ENCODE results near the gene TSC22D4.

TSC22D4 gene

GRCh38 chr7:100492738-100493475 is 13.9 kb upstream of the TSC22D4 start:
- DNase-seq (ENCODE audit: low read depth), result no peak

- DNase-seq (ENCODE audit: low read depth), result no peak
Observed at GRCh38 chr7:100491192-100491578, 12.2 kb upstream of the TSC22D4 start.

GRCh38 chr7:100490483-100491191 is 11.6 kb upstream of the TSC22D4 start:
- no peak for DNase-seq (ENCODE audit: low read depth)

- DNase-seq (ENCODE audit: low read depth), result no peak
Observed at GRCh38 chr7:100489824-100490223, 10.8 kb upstream of the TSC22D4 start.

- no peak for DNase-seq (ENCODE audit: low read depth)
Observed at GRCh38 chr7:100489121-100489520, 10.1 kb upstream of the TSC22D4 start.

DNA sequence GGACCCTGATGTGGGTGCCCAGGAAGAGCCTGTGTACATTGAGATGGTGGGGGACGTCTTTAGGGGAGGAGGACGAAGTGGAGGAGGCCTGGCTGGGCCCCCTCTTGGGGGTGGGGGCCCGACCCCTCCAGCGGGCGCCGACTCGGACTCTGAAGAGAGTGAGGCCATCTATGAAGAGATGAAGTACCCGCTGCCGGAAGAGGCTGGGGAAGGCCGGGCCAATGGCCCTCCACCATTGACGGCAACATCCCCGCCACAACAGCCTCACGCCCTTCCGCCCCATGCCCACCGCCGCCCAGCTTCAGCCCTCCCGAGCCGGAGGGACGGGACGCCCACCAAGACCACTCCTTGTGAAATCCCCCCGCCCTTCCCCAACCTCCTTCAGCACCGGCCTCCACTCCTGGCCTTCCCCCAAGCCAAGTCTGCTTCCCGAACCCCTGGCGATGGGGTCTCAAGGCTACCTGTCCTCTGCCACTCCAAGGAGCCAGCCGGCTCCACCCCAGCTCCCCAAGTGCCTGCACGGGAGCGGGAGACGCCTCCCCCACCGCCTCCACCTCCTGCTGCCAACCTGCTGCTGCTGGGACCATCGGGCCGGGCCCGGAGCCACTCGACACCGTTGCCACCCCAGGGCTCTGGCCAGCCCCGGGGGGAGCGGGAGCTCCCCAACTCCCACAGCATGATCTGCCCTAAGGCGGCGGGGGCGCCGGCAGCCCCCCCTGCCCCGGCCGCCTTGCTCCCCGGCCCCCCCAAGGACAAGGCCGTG is 9.5 kb upstream of the TSC22D4 start:
- no peak for DNase-seq (ENCODE audit: low read depth)

GRCh38 chr7:100486753-100487446 is 7.9 kb upstream of the TSC22D4 start:
- no peak for DNase-seq (ENCODE audit: low read depth)

DNA sequence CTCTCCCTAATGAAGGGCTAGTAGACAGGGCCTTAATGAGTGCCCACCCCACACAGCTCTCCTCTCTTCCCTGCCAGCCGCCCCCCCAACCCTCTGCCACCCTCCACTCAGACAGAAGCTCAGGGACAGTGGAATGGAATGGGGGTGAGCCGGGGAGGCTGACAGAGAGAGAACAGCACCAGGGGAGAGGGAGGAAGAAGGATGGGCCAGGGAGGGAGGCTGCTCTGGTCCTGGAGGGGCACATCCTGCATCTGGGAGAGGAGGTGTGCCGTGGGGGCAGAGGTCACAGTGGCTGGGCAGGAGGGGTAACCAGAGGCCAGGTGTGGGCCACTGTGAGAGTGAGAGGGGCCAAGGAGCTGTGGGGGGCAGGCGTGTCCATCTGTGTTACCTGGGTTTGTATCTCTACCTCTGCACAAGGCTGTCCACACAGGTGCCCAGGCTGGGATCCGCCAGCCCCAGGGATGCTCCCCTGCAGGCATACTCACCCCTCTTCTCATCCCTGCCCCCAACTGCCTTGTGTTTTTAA is 7.2 kb upstream of the TSC22D4 start:
- no peak for DNase-seq (ENCODE audit: low read depth)

DNA sequence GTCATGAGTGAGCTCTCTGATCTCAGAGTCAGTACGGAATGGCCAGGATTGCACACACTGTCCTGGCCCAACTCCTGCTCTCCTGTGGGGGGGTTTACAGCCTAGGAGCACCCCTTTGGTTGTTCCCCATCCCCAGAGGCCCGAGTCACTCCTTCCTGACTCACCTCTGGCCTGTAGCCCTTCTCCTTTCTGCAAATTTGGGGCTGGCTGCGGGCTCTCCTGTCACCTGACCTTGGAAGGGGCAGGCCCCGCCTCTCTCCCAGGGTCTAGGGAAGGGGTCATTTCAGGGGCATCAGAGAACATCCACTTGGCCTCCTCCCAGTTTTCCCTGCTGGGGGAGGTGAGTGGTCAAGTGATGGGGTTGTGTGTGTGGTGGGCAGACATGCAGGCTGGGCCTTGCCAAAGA is 6.5 kb upstream of the TSC22D4 start:
- no peak for DNase-seq (ENCODE audit: low read depth)

- DNase-seq (ENCODE audit: low read depth), result no peak
Observed at GRCh38 chr7:100484673-100485045, 5.6 kb upstream of the TSC22D4 start.

DNA sequence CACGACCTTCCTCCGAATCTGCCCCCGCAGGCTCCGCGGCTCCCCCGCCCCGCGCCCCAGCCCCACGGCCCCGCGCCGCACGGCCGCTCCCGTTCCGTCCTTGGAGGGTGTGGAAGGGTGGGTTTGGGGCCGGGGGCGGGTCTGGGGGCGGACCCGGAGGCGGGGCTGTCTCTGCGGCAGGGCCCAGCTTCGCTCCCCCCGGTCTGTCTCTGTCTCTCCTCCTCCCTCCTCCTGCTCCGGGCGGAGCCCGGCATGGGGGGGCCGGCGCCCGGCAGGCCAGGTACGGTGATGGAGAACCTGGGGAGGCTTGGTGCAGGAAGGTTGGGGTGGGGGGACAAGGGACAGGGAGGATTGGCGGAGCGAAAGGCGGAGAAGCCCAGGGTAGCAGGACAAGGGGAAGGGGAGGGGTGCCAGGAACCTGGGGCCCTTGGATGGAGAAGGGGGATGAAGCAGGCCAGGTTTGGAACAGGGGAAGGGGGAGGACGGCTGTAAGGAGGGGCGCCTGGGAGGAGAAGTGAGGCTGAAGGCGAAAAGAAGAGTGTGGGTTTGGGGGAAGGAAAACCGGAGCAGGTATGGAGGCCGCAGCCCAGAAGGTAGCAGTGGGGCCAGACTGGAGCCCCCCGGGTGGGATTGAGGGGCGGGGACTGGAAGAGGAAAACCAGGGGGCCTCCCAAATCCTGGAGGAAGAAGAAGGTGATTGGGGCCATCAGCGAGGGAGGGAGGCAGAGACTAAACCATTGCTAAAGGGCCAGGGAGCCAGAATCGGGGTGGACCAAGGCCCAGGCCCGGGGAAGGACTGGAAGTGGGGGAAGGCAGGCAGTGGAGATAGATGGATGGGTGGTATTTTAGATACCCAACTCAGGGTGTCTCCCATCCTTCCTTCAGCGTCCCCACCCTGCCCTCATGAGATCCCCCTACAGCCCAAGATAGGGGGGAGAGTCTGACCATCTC is 5.0 kb upstream of the TSC22D4 start, which contains the start of gene NYAP1:
TSS of gene NYAP1 (plus strand) at position 206 of the 951 bp plus-strand sequence. CDS start 1,385 bp downstream, outside the sequence.
- DNase-seq (ENCODE audit: low read depth), result no peak

DNA sequence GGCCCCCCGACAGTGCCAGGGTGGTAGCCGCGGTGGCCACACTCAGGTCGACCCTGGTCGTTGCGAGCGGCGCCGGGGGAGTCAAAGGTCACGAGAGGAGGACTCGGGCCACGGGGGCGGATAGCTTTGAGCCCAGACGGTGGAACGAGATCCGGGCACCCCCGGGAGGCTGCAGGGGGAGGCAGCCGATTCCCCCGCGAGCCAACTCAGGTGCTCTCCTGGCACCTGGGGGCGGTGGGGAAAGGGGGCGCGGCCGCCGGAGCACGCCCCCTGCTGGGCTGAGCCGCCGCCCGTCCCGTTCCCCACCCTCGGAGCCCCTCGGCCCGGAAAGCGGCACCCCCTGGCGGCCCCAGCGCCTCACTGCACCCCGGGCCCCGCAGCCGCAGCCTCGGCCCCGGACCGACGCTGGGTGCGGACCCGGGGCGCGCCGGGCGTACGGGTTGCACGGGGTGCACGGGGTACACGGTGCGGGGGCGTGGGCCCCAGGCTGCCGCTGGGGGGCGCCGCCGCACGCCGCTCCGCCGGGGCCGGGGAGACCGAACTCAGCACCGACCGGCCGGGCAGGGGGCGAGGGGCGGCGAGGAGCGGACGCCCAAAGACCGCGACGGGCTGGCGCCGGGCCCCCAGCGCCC is 4.2 kb upstream of the TSC22D4 start:
- DNase-seq (ENCODE audit: low read depth), result peak; percentile 77

DNA sequence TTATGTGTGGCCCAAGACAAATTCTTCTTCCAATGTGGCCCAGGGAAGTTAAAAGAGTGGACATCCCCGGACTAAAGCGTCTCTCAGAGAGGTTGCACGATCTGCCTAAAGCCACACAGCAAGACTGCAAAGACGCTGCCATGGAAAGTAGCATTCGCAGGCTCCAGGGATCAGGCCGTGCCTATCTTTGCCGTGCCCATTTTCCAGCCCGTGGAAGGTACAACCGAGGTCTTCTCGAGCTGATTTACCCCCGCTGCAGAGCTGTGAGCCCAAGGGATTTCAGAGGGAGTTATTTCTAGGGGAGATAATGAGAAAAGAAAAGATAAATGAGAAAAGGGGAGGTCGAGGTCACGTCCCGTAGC is 3.7 kb upstream of the TSC22D4 start:
- no peak for DNase-seq (ENCODE audit: low read depth)

- DNase-seq (ENCODE audit: low read depth), result no peak
Observed at GRCh38 chr7:100481466-100481865, 2.5 kb upstream of the TSC22D4 start.

DNA sequence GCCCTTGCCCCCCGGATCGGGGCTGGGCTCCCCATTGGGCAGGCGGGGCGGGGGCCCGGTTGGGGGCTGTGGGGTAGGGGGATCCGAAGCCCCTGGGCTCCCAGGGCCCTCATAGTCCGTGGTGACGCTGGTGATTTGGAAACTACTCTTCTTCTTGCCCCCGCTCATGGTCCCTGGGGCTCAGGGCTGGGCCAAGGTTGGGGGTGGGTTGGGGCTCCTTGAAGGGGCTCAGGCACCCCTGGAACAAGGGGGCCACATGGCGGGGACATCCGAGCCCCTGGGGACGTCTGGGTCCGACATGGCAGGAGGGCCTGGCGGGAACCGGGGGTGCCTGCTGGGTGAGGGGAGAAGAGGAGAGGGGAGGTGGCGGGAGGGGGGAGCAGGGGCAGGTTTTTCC is 1.1 kb downstream of the TSC22D4 start:
- no peak for DNase-seq (ENCODE audit: low read depth)

GRCh38 chr7:100476903-100477870 is 1.8 kb downstream of the TSC22D4 start:
- DNase-seq (ENCODE audit: low read depth), result no peak

GRCh38 chr7:100476101-100476780 is 2.8 kb downstream of the TSC22D4 start:
- DNase-seq (ENCODE audit: low read depth), result no peak

DNA sequence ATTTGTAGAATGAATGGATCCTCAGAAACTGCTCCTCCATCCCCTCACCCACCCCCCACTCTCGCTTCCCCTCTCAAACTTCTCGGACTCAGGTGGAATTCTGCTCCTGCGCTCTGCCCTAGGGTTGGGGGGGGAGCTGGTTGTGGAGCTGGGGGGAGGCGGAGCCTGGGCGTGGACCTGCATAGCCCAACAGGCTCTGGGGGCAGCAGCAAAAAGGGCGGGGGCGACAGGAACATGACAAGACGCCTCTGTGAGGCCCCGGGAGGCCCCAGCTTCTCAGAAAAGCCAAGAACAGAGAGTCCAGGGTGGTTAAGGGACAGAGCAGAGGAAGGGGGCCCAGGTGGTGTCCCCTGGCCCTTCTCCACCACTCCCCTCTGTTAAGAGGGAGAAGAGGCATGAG is 3.5 kb downstream of the TSC22D4 start:
- no peak for DNase-seq (ENCODE audit: low read depth)

Data from stimulated activated CD8-positive, alpha-beta memory T cell treated with anti-CD3 and anti-CD28 coated beads, Interleukin-4, amount 100 ng/mL, for 24 hours (primary cell).